ES-I3 (cell line): ENCODE data around the gene CD34.

Experiments
- H3K36me3 ChIP-seq: 2 replicates; pipeline ENCODE4 v1.6.1; 2013; ENCODE audit warnings: mild to moderate bottlenecking, low read length, control low read depth, moderate library complexity; ENCODE audit not compliant: insufficient read depth
- H3K4me1 ChIP-seq: 2 replicates; pipeline ENCODE4 v1.6.1; 2013; ENCODE audit warnings: mild to moderate bottlenecking, control low read depth, low read length; ENCODE audit not compliant: insufficient read depth
- H3K9ac ChIP-seq: 2 replicates; pipeline ENCODE4 v1.6.1; 2013; ENCODE audit warnings: low read depth, mild to moderate bottlenecking, low read length, moderate library complexity
- H3K9me3 ChIP-seq: 2 replicates; pipeline ENCODE4 v1.6.1; 2013; ENCODE audit warnings: mild to moderate bottlenecking, low read length, moderate library complexity; ENCODE audit not compliant: control insufficient read depth, insufficient read depth

Gene CD34

DNA sequence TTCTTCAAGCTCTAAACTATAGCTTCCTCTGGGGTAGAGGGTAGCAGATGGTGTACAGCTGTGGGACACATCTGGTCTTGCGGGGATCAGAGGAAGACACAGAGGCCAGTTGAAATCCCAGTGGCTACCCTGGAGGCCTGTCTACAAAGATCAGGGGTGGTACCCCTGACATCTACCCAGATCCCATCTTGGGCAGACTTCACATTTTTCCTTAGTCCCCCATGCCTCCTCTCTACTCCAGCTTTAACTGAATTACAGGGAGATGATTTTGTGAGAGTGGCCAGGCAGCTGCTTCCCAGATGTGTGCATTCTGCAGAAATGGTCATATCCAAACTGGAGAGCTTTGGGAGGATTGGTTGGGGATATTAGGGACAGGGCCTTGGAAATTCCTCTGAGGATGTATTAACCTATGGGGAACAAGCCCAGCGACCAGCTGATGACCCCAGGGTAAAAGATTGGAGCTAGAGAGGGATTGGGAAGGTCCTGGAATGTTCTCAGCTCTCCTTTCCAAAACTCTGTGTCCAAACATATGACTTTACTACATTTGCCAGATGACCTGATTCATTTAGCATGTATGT lies 9.6 kb upstream of the CD34 start:
- Histone ChIP-seq H3K9ac (no peak overlapping the region), H3K9me3 (no peaks in the 10 kb centered on the region), H3K4me1 (peaks cover 25% of the 10 kb centered on the region), H3K36me3 (no peaks in the 10 kb centered on the region)

DNA sequence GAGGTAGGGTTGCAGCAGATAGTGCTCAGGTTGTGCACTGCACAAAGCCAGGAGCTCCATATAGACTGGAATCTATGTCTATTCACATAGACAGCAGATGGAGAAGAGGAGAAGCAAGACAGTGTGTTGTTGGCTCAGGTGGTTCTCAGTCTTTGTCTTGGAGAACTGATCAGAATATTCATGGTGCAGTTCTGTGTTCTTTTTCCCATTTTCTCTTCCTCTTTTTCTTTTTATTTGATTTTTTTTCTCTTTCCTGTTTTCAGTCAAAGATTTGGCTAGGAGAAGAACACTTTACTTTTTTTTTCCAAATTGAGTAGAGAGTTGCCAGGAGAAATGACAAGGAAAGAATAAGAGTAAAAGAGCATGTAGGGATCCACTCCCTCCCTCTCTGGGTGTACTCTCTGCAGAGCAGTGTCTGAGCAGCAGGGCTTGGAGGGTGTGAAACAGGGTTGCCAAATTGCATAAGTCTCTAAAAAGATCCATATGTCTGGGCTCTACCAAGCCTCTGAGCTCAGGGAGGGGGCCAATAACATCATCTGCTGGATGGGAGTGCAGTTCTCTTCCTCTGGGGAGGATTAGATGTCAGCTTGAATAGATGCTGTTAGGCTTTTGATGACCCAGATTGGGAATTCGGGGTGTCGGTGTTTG lies 8.7 kb upstream of the CD34 start:
- H3K9me3 ChIP-seq = no peaks in the 10 kb centered on the region
- no peak overlapping the region for H3K9ac ChIP-seq
- no peaks in the 10 kb centered on the region for H3K36me3 ChIP-seq
- peaks cover 18% of the 10 kb centered on the region for H3K4me1 ChIP-seq

DNA sequence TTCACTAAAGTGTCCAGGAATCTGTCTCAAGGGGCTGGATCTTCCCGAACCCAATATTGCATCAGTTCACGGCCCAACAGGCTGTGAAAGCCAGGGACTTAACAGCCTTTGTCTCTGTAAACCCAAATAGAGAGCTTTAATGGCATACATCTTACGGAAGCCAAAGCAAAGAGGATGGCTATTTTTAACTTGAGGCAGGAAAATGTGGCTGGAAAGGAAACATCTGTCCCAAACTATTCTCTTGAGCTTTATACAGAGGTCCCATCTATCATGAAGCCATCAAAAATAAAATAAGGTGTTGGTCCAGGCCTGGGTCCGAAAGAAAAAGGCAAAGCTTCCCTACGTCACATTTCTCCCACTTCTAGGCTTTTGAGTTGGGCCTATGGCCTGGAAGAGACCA lies 7.7 kb upstream of the CD34 start:
- no peaks in the 10 kb centered on the region for H3K9me3 ChIP-seq
- H3K36me3 ChIP-seq = no peaks in the 10 kb centered on the region
- peaks cover 8% of the 10 kb centered on the region; the same call in 1 of the 2 replicates for H3K4me1 ChIP-seq
- no peak overlapping the region for H3K9ac ChIP-seq

DNA sequence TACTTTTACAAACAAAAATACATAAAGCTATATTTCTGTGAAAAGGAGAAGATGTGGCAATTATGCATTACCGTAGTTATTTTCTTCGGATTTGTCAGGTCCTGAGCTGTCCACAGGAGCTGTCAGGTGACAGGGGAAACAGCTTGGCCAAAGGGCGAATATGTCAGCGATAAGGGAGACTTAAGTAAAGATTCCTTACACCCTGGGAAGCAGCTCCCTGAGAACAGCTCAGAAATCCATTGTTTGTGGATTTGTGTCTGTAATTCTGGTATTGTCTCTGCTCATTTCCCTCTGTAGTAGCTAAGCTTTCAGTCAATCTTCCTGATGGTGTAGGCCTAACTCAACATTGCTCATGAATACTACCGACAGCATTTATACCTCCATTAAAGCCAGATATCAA lies 7.1 kb upstream of the CD34 start:
- H3K36me3 ChIP-seq = no peaks in the 10 kb centered on the region
- H3K9ac ChIP-seq = no peak overlapping the region
- no peaks in the 10 kb centered on the region for H3K9me3 ChIP-seq
- peaks cover 8% of the 10 kb centered on the region; the same call in 1 of the 2 replicates for H3K4me1 ChIP-seq

DNA sequence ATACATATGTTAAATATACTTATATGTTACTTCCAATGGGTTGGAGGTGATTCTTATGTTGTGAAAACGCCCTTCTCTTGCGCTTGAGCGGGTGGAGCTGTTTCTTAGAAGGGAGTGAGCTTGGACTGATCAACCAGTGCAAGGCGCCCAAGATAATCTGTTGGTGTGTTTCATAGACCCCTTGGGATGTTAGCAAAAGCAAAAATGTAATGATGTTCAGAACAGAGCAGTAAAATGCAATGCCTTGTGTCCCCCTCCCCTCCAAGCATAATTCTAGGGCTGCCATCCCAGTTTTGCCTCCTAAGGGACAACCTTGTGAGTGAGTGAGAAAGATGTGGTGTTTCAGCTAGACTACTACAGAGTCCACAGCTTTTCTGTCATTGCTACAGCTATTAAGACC lies 6.2 kb upstream of the CD34 start:
- Histone ChIP-seq H3K36me3 (no peaks in the 10 kb centered on the region), H3K9ac (no peak overlapping the region), H3K9me3 (no peaks in the 10 kb centered on the region), H3K4me1 (peaks cover 8% of the 10 kb centered on the region; the same call in 1 of the 2 replicates)

DNA sequence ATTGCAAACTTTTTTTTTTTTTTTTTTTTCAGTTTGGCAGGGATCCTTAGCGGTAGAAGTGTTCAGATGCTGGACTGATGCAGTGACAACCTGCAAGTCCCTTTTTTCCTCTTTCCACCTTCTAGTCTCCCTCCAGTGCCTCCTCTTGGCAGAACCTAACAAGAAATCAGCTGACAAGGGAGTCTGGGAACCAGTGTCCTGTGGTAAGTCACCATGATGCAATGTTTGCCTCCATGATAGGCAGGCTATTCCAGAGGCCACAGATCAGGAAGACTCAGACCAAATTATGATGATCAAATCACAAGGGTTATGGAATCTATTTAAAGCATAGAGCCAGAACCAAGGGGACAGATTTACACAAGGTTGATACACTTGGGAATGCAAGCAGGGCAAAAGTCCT lies 3.0 kb upstream of the CD34 start:
- no peaks in the 10 kb centered on the region for H3K9me3 ChIP-seq

DNA sequence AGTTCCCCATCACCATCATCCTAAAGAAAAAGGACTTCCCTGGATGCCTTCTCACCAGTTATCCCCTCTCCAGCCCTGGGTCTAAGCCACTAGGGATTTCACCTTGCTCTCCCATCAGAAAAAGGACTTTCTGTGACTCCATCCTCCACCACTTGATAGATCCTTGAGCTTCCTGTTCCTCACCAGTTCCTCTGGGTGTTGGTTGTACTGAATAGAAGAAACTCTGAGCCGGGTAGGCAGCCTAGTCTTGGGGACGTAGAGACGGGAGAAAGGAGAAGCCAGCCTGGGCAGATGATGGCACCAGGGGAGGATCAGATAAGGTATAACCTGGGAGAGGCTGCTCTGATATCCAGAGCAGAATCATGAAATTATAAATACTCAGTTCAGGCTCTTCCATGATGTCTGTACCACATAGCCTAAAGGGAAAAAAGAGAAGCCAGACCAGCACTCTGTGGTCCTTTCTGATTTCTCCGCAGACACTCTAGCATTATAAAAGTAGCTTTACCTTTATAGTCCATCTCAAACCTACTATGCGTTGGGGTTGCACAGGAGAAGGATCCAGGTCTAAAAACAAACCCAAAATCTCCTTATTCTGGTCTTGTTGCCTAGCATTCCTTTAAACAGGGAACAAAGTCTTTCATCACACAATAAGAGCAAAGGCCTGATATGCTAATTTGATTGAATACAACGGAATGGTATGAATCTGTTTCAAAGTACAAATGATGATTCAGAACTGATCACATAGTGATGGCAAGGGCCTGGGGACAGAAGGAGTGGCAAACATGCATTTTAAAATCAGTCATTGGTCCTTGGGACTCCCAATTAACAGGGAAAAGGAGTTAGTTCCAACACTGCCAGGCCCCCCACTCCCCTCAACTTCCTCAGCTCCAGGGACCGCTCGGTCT lies 1.2 kb upstream of the CD34 start:
- Histone ChIP-seq H3K4me1 (no peaks in the 10 kb centered on the region), H3K9ac (no peak overlapping the region), H3K36me3 (no peaks in the 10 kb centered on the region), H3K9me3 (no peaks in the 10 kb centered on the region)

More for the DNA sequence above, 3.0 kb upstream of the CD34 start:
- peaks cover 8% of the 10 kb centered on the region; the same call in 1 of the 2 replicates for H3K4me1 ChIP-seq
- no peaks in the 10 kb centered on the region for H3K36me3 ChIP-seq
- no peak overlapping the region for H3K9ac ChIP-seq

DNA sequence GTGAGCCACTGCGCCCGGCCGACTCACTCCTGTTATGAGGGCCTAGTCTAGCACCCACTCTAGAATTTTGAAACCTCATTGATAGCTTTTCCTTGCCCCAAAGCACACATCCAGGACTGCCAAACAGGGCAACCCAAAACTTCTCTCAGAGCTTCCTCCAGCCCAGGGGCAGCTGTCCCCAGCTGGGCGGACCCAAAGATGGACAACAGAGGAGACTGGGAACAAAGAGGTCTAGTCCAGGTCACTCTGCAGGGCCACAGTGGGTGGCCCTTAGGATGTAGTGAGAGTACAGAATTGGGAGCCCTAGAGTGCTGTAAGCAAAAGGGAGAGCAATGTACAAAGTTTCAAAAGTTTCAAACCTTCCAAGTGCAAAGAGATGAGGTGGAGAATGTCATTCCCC lies 1.2 kb downstream of the CD34 start:
- H3K9ac ChIP-seq = no peak overlapping the region
- H3K4me1 ChIP-seq = no peaks in the 10 kb centered on the region
- no peaks in the 10 kb centered on the region for H3K36me3 ChIP-seq
- H3K9me3 ChIP-seq = no peaks in the 10 kb centered on the region

DNA sequence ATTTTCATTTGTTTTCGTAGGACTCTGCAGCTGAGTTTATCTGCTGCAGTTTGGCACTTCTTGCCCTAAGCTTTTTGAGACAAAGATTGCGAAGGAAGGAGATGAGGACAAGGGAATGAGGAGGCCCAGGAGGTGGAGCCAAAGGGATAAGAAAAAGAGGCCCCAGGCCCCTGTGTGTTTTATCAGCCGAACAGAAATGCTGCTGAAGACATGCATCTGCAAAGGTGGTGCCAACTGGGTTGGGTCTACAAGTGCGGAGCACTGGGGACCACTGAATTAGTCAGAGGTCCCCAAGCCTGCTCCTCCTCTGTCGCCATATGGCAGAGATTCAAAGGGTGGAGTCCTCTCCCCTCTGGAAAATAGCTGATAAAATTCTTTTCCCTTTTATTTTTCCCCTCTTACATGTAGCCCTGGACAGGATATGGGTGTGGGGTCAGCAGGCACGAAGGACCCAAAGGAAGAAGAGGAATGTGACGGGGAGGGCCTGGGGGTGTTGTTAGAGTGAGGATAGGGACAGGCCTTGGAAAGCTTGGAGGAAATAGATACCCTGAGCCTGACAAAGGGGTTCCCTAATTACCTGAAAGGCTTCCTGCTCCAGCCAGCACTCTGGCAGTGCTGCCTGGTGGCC lies 2.7 kb downstream of the CD34 start:
- Histone ChIP-seq H3K4me1 (no peaks in the 10 kb centered on the region), H3K9ac (no peak overlapping the region), H3K9me3 (no peaks in the 10 kb centered on the region), H3K36me3 (no peaks in the 10 kb centered on the region)

DNA sequence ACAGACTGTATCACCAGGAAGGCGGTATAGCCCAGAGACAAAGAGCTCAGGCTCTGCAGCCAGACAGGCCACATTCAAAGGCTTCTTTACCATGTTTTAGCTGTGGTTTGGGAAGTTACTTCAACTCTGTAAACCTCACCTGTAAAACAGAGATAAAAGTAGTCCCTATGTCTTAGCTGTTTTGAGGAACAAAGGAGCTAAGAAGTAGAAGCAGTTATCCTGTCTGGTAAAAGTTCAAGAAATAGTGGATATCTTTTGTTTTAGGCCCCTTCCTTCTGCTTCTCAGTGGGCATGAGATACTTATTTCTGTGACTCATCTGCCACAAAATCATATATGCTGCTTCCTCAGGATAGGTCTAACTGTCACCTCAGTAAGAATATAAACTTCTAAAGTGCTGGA lies 6.5 kb downstream of the CD34 start:
- Histone ChIP-seq H3K4me1 (no peaks in the 10 kb centered on the region), H3K9me3 (no peaks in the 10 kb centered on the region), H3K9ac (no peak overlapping the region), H3K36me3 (no peaks in the 10 kb centered on the region)

DNA sequence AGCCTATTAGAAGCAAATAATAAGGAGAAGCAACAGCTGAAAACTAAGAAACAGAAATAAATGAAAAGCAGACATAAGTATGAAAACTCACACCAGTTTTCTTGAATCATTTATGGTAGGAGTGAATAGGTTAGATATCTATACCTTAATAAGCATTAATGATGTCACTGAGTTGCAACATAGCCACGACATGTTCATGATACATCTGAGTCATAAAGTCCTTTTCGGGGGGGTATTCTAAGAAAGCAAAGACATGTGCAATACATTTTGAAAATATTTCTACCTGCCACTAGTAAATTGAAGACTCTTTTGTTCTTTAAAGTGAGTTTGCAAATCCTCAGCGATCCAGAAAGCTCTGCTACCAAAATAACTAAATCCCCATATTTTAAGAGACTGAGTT lies 7.2 kb downstream of the CD34 start:
- Histone ChIP-seq H3K4me1 (no peaks in the 10 kb centered on the region), H3K36me3 (no peaks in the 10 kb centered on the region), H3K9me3 (no peaks in the 10 kb centered on the region), H3K9ac (no peak overlapping the region)

DNA sequence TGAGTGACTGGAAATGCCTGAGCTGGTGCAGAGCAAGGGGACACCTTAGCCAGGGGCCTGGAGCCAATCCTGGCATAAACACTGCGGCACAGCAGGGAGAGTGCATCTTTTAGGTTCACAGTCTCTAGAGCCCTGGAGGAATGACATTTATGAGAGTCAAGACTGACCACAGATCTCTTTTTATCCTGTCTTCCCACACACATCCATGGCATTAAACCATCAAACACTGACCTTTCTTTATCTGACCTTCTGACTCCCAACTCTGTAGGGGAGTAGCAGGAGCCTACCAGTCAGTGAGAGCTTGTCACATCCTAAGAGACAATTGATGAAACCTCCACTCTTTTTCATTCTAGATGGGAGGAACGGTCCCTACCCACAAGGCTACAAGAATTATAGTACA lies 7.9 kb downstream of the CD34 start:
- H3K36me3 ChIP-seq = no peaks in the 10 kb centered on the region
- no peaks in the 10 kb centered on the region for H3K9me3 ChIP-seq
- no peaks in the 10 kb centered on the region for H3K4me1 ChIP-seq
- H3K9ac ChIP-seq = no peak overlapping the region

DNA sequence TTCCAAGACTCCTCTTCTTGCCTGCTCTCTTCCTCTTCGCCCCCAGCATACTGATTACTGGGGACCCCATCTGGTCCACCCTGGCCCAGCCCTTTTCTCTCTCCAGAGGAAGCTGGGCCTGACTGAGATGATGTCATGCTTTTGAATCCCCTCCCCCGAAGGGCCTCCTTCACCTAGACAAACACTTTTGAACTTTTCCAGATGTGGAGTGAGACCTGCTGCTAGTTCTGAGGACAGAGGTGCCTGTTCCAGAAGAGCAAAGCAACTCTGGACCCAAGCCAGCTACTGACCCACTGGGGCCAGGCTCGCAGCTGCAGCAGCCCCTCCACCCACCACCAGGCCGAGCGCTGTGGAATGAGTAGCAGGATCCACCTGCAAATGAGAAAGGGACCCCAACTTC lies 8.4 kb downstream of the CD34 start:
- H3K4me1 ChIP-seq = no peaks in the 10 kb centered on the region
- H3K36me3 ChIP-seq = no peaks in the 10 kb centered on the region
- no peaks in the 10 kb centered on the region for H3K9me3 ChIP-seq
- no peak overlapping the region for H3K9ac ChIP-seq

DNA sequence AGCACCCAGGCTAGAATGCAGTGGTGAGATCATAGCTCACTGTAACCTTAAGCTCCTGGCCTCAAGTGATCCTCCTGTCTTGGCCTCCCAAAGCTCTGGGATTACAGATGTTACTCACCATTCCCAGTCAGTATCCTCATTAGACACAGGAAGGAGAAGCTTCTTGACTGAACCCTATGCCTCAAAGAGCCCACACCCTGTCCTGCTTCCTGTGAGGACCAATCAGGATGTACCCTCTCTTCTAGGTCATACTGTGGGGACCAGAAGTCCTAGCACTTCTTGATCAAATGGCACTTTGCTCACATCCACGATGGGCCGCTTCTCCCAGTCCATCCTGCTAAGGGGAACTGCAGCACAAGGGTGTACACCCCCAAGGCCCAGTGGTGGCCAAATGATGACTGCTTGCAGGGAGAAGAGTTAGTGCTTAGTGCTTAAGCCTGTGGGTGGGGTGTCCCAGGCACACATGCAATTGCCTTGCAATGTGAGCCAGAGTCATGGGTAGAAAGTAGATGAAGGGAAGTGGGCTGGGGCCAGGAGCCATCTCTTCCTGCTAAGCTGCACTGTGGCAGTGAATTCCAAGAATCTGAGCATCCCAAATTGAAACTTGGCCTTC lies 9.8 kb downstream of the CD34 start:
- no peak overlapping the region for H3K9ac ChIP-seq
- no peaks in the 10 kb centered on the region for H3K9me3 ChIP-seq
- no peaks in the 10 kb centered on the region for H3K4me1 ChIP-seq
- no peaks in the 10 kb centered on the region for H3K36me3 ChIP-seq
